HepG2 (cell line): Measurements from ENCODE around the gene SUSD3. TPM values are rescaled to one million over a fixed set of nuclear protein-coding genes. Genes with fewer than 3 reads are reported as not detected.

Source experiments
- ATAC-seq: fragments of 200-7000 bp; cut with Tn5 transposase; 3 replicates; pipeline ENCODE4 v1.9.1; 2020; ENCODE audit warnings: mild to moderate bottlenecking, moderate library complexity
- BruUV-seq: library from RNA; stranded (reverse); fragments of 400-500 nt; replicated peaks from 2 replicates; lab custom pipeline; 2021; lab: Mats Ljungman, UMichigan
- CTCF ChIA-PET: fragments of 300-600 bp; formaldehyde crosslinking; extraction: SDS; loops from one replicate; lab custom pipeline; 2021; ENCODE audit warnings: low total read pairs, inconsistent platforms, low intra/inter-chr PET ratio; lab: Yijun Ruan, JAX
- POLR2A ChIA-PET: fragments of 350-600 bp; sonication (Branson Sonifier 250); formaldehyde crosslinking; loops from one replicate; lab custom pipeline; 2020; ENCODE audit warnings: antibody characterized with exemption, inconsistent platforms; lab: Yijun Ruan, JAX
- DNase-seq: peaks from one replicate; pipeline ENCODE4 v3.0.0-alpha.2; 2015; ENCODE audit warnings: low spot score
- FAIRE-seq: peaks from 3 replicates; lab custom pipeline; 2011; peaks lifted over from hg19 to GRCh38; lab: Jason Lieb, UNC
- H2AFZ ChIP-seq: one replicate; pipeline ENCODE4 v1.6.1; 2011; ENCODE audit warnings: low read length, inconsistent platforms
- H3K27ac ChIP-seq: fragments of 300-600 bp; 3 replicates; pipeline ENCODE4 v1.8.0; 2011; ENCODE audit warnings: mixed run types, mild to moderate bottlenecking, mixed read lengths, low read length, inconsistent platforms; ENCODE audit not compliant: insufficient read depth; ENCODE audit errors: extremely low read length
- H3K27me3 ChIP-seq, 2 experiments: fragments of 200-600 bp in 1 of 2; 2 replicates in 1 of 2; 3 replicates in 1 of 2; pipeline versions ENCODE4 v1.6.0 to v1.8.0; 2011; ENCODE audit warnings: low read length in 2 of 2, mild to moderate bottlenecking in 2 of 2, moderate library complexity in 2 of 2, inconsistent platforms in 1 of 2; ENCODE audit not compliant: insufficient read depth in 2 of 2, control insufficient read depth in 1 of 2
- H3K36me3 ChIP-seq, 2 experiments: fragments of 200-600 bp in 1 of 2; replicated peaks in 1 of 2; 2 replicates in 1 of 2; 3 replicates in 1 of 2; pipeline versions ENCODE4 v1.5.1 to v1.8.0; 2011; ENCODE audit warnings: low read length in 2 of 2, inconsistent platforms in 1 of 2; ENCODE audit not compliant: insufficient read depth in 2 of 2, control insufficient read depth in 1 of 2
- H3K4me1 ChIP-seq: 2 replicates; pipeline ENCODE4 v1.5.1; 2012; ENCODE audit warnings: low read length, inconsistent platforms; ENCODE audit not compliant: insufficient read depth
- H3K4me2 ChIP-seq: 2 replicates; pipeline ENCODE4 v1.6.0; 2011; ENCODE audit warnings: low read depth, low read length, inconsistent platforms
- H3K4me3 ChIP-seq, 3 experiments: fragments of 200-600 bp in 1 of 3; sonication (generic), shearing (Covaris generic) in 1 of 3; replicated peaks in 1 of 3; 2 replicates each; pipeline ENCODE4 v1.5.1; 2011 to 2016; ENCODE audit warnings: low read length in 3 of 3, inconsistent platforms in 2 of 3, low read depth in 2 of 3, mild to moderate bottlenecking in 2 of 3, control low read depth in 1 of 3, mixed read lengths in 1 of 3; ENCODE audit not compliant: insufficient read depth in 1 of 3
- H3K79me2 ChIP-seq: one replicate; pipeline ENCODE4 v1.6.1; 2011; ENCODE audit warnings: low read length, inconsistent platforms; ENCODE audit not compliant: insufficient read depth
- H3K9ac ChIP-seq: 2 replicates; pipeline ENCODE4 v1.6.0; 2011; ENCODE audit warnings: mild to moderate bottlenecking, low read depth, low read length, inconsistent platforms; ENCODE audit not compliant: insufficient read depth
- H3K9me3 ChIP-seq: 2 replicates; pipeline ENCODE4 v1.5.1; 2012; ENCODE audit warnings: mild to moderate bottlenecking, low read length
- H4K20me1 ChIP-seq: 2 replicates; pipeline ENCODE4 v1.6.0; 2011; ENCODE audit warnings: inconsistent platforms, mild to moderate bottlenecking, low read length, moderate library complexity; ENCODE audit not compliant: insufficient read depth
- CENPT ChIP-seq: sonication (generic); formaldehyde crosslinking; IDR thresholded peaks from 2 replicates; pipeline ENCODE4 v1.8.0; 2022; ENCODE audit warnings: low read depth, mild to moderate bottlenecking, moderate library complexity, missing genetic modification reagents
- MYC ChIP-seq: sonication (generic); formaldehyde crosslinking; IDR thresholded peaks from 2 replicates; pipeline ENCODE4 v1.9.0; 2021; ENCODE audit warnings: missing genetic modification reagents, borderline replicate concordance
- ONECUT2 ChIP-seq: sonication (generic); formaldehyde crosslinking; IDR thresholded peaks from 2 replicates; pipeline ENCODE4 v1.4.0; 2020; ENCODE audit warnings: missing genetic modification reagents
- SMAD9 ChIP-seq: sonication (generic); formaldehyde crosslinking; IDR thresholded peaks from 2 replicates; pipeline ENCODE4 v1.5.1; 2020; ENCODE audit warnings: mild to moderate bottlenecking, missing genetic modification reagents
- STAG1 ChIP-seq: sonication (generic); formaldehyde crosslinking; IDR thresholded peaks from 2 replicates; pipeline ENCODE4 v1.4.0; 2020; ENCODE audit warnings: missing genetic modification reagents
- ZBTB38 ChIP-seq: sonication (generic); formaldehyde crosslinking; IDR thresholded peaks from 2 replicates; pipeline ENCODE4 v1.5.1; 2020; ENCODE audit warnings: mild to moderate bottlenecking, missing genetic modification reagents
- ZIK1 ChIP-seq: sonication (generic); formaldehyde crosslinking; IDR thresholded peaks from 2 replicates; pipeline ENCODE4 v1.5.0; 2020; ENCODE audit warnings: mild to moderate bottlenecking, low read depth, missing genetic modification reagents, borderline replicate concordance
- ZNF12 ChIP-seq: sonication (generic); formaldehyde crosslinking; IDR thresholded peaks from 2 replicates; pipeline ENCODE4 v1.5.0; 2020; ENCODE audit warnings: missing genetic modification reagents
- WGBS: methylation state at CpG from one replicate; pipeline ENCODE4 v1.1.6; 2017; ENCODE audit warnings: low lambda C conversion rate; 5-methylcytosine and 5-hydroxymethylcytosine counted together
- in situ Hi-C: cut with HindIII; loops from 2 replicates; pipeline ENCODE4 v1.10.0; 2017; ENCODE audit warnings: low pct_unique_long_range_greater_than_20kb; ENCODE audit not compliant: extremely low pct_ligation_motif_present
- intact Hi-C: fragments of 100-400 bp; cut with micrococcal nuclease; formaldehyde crosslinking; loops from one replicate; pipeline ENCODE4 v1.10.0; 2022; ENCODE audit not compliant: unreplicated experiment
- polyA plus RNA-seq, 8 experiments: library from polyadenylated mRNA; depleted of rRNA in 3 of 8; stranded (reverse) in 7 of 8; unstranded in 1 of 8; fragments of >200 nt; fragmentation: Illumina TruSeq in 4 of 8; extraction: Trizol in 4 of 8; gene quantifications; 2 replicates each; pipeline versions ENCODE4 v1.2.1 to v1.2.3, GENCODE V29; 2011 to 2016; ENCODE audit warnings: low read depth in 4 of 8, missing spikeins in 1 of 8, mixed read lengths in 1 of 8; ENCODE audit not compliant: insufficient read depth in 1 of 8
- total RNA-seq, 5 experiments: library from RNA; depleted of rRNA; stranded (reverse); fragments of >200 nt; fragmentation: Illumina TruSeq; extraction: Trizol; gene quantifications; 2 replicates each; pipeline ENCODE4 v1.2.3, GENCODE V29; 2016; ENCODE audit warnings: low read depth in 1 of 5
- TF ChIP-seq, protein P1 (sequence below): sonication (generic); formaldehyde crosslinking; IDR thresholded peaks from 2 replicates; pipeline ENCODE4 v1.5.0; 2020; ENCODE audit warnings: missing genetic modification reagents
- TF ChIP-seq, protein P2 (sequence below): sonication (generic); formaldehyde crosslinking; IDR thresholded peaks from 2 replicates; pipeline ENCODE4 v1.8.0; 2022; ENCODE audit warnings: missing genetic modification reagents, mild to moderate bottlenecking, inconsistent platforms, borderline replicate concordance
- TF ChIP-seq, protein P3 (sequence below): sonication (generic); formaldehyde crosslinking; IDR thresholded peaks from 2 replicates; pipeline ENCODE4 v1.4.0; 2020; ENCODE audit warnings: mild to moderate bottlenecking, missing genetic modification reagents
- TF ChIP-seq, protein P4 (sequence below): sonication (generic); formaldehyde crosslinking; IDR thresholded peaks from 2 replicates; pipeline ENCODE4 v1.5.0; 2020; ENCODE audit warnings: mild to moderate bottlenecking, missing genetic modification reagents

Gene SUSD3
- total and polyA plus RNA-seq, 2 of the 13 experiments (the other 11 are each of a cell fraction or from before 2014, with no cell fraction given), result 7.0 to 9.1 TPM

DNA sequence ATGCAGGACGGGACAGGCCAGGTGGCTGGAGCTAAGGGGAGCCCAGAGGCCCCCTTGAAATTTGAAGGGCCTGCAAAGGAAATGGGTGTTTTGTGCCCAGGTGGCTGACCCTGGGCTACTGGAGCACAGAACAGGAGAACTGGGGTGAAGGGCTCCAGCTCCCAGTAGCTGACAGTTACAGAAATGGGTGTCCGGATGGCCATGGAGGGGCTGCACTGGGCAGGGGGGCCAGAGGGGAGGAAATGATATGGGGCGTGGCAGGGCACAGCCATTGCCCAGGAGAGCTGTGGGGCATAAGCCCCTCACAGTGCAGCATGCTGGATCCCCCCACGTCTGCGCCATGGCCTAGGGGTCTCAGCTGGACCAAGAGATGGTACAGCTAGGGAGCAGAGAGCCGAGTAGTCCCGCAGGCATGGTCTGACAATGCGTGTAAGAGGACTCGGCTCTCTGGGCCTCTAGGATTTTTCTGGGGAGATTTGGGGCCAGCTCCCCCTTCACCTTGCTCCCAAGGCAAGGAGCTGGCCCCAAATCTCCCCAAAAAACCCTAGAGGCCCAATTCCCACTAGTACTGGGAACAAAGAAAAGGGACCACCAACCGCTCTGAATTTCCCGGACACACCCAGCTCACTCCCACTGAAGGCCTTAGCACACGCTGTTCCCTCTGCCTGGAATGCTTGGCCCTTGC lies 29.6 kb downstream of the SUSD3 start:
- no peak overlapping the region for H2AFZ ChIP-seq
- H3K27ac ChIP-seq, result no peak overlapping the region
- DNase-seq (no peak), FAIRE-seq (no peak), ATAC-seq (no peak)
- ChIA-PET POLR2A (no interaction called here), CTCF (no interaction called here)
- no peak overlapping the region for H3K4me2 ChIP-seq
- H3K9ac ChIP-seq, result no peak overlapping the region
- WGBS, result 72% methylated on average over 11 of the region's 12 CpGs
- no peaks in the 10 kb centered on the region for H3K9me3 ChIP-seq
- TF ChIP-seq, protein P1, sequence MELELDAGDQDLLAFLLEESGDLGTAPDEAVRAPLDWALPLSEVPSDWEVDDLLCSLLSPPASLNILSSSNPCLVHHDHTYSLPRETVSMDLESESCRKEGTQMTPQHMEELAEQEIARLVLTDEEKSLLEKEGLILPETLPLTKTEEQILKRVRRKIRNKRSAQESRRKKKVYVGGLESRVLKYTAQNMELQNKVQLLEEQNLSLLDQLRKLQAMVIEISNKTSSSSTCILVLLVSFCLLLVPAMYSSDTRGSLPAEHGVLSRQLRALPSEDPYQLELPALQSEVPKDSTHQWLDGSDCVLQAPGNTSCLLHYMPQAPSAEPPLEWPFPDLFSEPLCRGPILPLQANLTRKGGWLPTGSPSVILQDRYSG (CRISPR knock-in tag), result no peak
- TF ChIP-seq ZNF12 (no peak), ONECUT2 (CRISPR knock-in tag) (no peak), ZIK1 (CRISPR knock-in tag) (no peak), SMAD9 (CRISPR knock-in tag) (no peak), MYC (no peak), CENPT (CRISPR knock-in tag) (no peak), ZBTB38 (CRISPR knock-in tag) (no peak), STAG1 (no peak)
- TF ChIP-seq, protein P2, sequence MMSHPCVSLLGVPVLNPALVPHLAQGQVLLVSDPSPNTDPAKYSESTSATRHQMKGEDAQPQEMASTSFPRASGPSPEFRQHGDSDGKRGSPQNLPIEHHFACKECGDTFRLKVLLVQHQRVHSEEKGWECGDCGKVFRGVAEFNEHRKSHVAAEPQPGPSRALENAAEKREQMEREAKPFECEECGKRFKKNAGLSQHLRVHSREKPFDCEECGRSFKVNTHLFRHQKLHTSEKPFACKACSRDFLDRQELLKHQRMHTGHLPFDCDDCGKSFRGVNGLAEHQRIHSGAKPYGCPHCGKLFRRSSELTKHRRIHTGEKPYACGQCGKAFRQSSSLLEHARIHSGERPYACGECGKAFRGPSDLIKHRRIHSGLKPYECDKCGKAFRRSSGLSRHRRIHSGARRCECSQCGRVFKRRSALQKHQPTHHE (CRISPR knock-in tag), result no peak
- TF ChIP-seq, protein P3, sequence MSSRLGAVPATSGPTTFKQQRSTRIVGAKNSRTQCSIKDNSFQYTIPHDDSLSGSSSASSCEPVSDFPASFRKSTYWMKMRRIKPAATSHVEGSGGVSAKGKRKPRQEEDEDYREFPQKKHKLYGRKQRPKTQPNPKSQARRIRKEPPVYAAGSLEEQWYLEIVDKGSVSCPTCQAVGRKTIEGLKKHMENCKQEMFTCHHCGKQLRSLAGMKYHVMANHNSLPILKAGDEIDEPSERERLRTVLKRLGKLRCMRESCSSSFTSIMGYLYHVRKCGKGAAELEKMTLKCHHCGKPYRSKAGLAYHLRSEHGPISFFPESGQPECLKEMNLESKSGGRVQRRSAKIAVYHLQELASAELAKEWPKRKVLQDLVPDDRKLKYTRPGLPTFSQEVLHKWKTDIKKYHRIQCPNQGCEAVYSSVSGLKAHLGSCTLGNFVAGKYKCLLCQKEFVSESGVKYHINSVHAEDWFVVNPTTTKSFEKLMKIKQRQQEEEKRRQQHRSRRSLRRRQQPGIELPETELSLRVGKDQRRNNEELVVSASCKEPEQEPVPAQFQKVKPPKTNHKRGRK, result no peak
- TF ChIP-seq, protein P4, sequence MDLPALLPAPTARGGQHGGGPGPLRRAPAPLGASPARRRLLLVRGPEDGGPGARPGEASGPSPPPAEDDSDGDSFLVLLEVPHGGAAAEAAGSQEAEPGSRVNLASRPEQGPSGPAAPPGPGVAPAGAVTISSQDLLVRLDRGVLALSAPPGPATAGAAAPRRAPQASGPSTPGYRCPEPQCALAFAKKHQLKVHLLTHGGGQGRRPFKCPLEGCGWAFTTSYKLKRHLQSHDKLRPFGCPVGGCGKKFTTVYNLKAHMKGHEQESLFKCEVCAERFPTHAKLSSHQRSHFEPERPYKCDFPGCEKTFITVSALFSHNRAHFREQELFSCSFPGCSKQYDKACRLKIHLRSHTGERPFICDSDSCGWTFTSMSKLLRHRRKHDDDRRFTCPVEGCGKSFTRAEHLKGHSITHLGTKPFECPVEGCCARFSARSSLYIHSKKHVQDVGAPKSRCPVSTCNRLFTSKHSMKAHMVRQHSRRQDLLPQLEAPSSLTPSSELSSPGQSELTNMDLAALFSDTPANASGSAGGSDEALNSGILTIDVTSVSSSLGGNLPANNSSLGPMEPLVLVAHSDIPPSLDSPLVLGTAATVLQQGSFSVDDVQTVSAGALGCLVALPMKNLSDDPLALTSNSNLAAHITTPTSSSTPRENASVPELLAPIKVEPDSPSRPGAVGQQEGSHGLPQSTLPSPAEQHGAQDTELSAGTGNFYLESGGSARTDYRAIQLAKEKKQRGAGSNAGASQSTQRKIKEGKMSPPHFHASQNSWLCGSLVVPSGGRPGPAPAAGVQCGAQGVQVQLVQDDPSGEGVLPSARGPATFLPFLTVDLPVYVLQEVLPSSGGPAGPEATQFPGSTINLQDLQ, result no peak
- no TSS peak for BruUV-seq
- in situ Hi-C loops, result no loop called here
- H3K4me3 ChIP-seq, result no peak overlapping the region
- intact Hi-C loops, result no loop called here
- H4K20me1 ChIP-seq, result no peaks in the 10 kb centered on the region
- no peaks in the 10 kb centered on the region for H3K79me2 ChIP-seq
- peaks cover 42% of the 10 kb centered on the region for H3K4me1 ChIP-seq
- H3K36me3 ChIP-seq, result no peaks in the 10 kb centered on the region
- peaks cover 1 to 5% of the 10 kb centered on the region in 2 experiments; a peak in 2 of 5 replicates for H3K27me3 ChIP-seq
